Stimulated activated CD4-positive, alpha-beta T cell treated with anti-CD3 and anti-CD28 coated beads, Interleukin-4, amount 100 ng/mL, for 48 hours (primary cell): Measurements from ENCODE around the gene TTC6.

Experiments
- DNase-seq, 2 donors: peaks; one replicate each; pipeline ENCODE4 v3.0.0-alpha.2; 2020; ENCODE audit warnings: low read depth in 2 of 2

TTC6 gene

GRCh38 chr14:37585971-37586796 lies 9.2 kb upstream of the TTC6 start:
- DNase-seq, result no peak

DNA sequence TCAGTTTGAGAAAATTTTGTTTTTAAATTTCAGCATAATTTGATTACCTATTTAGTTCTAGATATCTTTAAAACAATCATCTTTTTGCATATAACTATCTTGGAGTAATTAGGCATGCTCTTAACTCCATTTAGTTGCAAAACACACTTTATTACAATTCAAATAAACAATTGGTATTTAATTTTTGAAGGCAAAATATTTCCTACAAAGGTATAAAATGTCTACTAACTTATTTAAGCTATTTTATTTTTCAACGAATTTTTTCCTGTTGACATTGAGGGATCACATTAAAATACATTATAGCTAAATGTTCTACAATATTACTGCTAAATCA lies 8.7 kb upstream of the TTC6 start:
- DNase-seq, result no peak

DNA sequence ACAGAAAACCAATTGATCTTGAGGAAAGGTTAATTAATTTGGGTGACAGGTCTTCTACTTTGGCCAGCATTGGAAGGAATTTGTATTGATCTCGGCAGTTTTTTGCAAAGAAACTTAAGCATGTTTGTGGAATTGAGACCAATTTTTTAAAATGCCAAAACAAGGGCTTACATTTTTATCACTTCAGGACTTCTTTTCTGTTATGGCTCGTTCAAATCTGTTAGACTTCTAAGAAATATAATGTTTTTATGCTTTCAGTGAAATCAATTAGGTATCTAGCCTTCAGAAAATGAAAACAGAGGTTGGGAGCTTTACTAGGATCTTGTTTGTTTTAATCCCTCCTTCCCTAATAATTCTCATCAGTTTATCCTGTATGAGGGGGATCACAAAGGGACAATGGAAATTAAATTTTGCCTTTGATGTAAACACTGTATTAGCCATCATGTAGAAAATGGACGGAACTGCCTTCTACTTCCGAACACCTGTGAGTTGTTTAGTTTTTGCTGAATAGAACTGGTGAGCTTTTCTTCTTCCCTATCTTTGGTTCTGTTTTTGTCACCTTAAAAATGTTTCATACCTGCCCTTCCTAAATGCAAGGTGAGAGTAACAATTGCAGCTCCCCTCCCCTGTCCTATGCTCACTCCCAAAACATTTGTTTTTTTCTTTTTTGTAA lies 8.2 kb upstream of the TTC6 start:
- no peak for DNase-seq

GRCh38 chr14:37587881-37588666 lies 7.4 kb upstream of the TTC6 start:
- no peak for DNase-seq

DNA sequence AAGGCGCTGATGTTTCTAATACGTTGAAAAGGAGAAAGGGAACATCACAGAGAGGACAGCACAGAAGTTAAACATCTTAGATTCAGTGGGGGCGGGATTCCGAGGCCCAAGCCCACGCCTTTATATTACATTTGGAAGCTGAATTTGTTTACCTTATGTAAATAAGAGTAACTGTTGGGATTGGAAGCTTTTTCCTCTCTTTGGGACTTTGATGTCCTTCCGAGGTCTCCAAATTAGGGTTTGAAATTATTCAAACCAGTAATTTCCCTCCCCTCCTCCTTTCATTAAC lies 6.8 kb upstream of the TTC6 start:
- no peak for DNase-seq

DNA sequence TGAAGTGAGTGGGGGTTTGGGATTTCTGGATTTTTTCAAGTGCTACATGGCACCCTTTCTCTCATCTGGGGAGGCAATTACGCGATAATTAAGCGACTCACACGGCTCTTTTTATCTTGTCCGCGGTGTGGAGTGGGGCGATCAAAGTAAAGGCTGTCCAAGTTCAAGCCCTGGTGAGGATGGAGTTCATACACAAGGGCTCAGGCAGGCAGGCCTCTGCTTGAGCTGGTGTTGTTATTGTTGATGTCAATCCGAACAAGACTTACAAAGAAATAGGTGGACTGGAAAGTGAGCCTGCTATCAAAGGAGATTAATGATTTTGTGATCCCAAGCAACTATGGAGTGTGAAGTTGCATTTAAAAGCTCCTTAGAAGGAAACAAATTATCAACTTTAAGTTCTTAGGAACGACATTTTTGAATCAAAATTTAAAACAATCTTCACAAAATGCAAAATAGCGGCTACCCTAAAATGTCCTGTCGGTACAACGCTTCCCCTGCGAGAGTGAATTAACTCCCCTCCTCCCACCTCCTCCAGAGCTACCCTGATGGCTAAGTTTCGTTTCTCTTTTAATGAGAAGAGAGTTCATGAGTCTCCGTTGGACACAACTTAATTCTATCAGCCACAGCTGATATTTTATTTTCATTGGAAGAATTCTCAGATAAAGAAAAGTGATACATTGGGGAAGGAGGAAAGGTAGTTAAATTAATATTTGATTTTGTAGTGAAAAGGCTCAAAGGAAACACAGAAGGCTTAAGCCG lies 6.3 kb upstream of the TTC6 start:
- DNase-seq, result no peak

DNA sequence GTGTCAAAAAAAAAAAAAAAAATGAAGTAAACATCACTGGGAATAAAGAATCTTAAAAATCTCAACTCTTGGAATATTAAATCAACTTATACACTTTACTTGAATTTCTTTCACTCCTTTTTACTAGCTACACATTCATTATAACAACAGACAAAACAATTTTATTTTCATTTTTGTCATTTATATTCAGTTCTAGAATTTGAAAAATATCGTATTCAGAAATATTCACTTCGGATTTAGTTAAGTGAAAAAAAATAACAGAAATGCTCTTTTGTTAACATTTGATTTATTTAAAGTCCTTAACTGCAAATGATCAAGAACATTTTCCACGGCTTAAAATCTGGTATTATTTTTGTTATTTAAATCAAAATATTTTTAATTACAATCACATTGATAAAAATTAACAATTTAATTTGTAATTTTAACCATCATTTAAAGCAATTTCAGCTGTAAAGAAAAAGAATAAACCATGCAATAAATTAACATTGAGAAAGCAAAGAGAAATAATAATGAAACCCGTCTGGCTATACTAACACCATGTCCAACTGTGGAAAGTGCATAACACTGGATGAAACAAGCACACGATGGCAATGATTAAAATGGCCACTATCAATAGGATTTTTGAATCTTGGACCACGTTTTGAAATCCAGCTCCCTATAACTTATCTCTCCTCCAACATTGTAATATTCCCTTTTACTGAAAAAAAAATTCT lies 5.6 kb upstream of the TTC6 start:
- no peak for DNase-seq

DNA sequence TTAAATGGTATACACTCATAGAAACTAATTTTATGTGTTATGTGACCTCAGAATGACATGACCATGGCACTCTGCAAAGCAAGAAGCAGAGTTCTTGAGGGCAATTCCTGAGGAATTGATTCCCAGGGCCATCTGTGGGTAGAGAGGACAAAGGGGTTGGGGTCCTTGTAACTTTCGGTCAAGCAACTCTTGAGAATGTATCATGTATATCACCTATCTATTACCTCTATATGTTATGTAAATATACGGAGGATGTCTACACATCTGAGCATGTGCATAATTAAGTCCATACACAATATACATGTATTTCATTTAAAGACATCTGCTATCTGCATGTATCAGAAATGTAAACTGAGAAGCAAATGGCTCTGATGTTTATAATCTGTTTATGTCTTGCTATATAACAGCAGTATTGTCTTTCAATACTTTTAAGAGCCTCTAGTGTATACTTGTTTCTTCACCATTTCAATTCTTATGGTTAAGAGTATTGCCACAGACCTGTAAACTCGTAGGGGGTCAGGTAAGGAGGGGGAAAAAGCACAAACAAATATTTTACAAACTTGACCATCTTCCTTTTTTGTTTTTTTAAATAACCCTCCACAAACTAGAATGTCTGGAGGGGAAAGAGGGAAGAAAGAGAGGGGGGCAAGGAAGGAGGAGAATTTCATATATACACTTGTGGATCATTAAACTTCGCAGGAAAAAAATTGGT lies 4.8 kb upstream of the TTC6 start:
- DNase-seq, result no peak

DNA sequence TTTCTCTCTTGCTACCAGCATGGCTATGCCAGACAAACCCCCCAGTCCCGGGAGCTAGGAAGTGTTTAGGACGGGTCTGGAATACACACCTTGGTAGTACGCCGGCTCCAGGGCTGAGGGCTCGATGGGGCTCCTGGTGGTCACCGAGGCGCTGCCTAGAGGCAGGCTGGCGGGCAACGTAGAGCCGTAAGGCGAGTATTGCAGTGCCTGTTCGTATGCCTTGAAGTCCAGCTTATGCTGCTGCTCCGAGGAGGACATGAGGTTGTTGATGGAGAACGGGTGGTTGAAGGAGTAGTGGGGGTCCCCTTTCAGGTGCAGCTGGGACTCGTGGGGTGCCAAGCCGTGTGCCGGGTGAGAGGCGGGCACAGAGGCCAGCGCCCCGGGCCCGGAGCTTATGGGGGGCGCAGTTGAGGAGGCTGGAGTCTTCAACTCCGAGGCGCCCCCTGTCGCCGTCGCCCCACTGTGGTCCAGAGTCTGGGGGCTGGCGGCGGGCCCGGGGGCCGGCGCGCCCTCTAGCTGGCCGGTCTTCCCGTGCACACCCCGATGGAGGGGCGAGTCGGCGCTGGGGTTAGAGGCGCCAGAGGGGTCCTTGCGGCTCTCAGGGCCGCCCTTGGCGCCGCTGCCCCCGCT lies 4.0 kb upstream of the TTC6 start:
- no peak for DNase-seq

- DNase-seq, result no peak
Observed at GRCh38 chr14:37591941-37592481, 3.4 kb upstream of the TTC6 start.

DNA sequence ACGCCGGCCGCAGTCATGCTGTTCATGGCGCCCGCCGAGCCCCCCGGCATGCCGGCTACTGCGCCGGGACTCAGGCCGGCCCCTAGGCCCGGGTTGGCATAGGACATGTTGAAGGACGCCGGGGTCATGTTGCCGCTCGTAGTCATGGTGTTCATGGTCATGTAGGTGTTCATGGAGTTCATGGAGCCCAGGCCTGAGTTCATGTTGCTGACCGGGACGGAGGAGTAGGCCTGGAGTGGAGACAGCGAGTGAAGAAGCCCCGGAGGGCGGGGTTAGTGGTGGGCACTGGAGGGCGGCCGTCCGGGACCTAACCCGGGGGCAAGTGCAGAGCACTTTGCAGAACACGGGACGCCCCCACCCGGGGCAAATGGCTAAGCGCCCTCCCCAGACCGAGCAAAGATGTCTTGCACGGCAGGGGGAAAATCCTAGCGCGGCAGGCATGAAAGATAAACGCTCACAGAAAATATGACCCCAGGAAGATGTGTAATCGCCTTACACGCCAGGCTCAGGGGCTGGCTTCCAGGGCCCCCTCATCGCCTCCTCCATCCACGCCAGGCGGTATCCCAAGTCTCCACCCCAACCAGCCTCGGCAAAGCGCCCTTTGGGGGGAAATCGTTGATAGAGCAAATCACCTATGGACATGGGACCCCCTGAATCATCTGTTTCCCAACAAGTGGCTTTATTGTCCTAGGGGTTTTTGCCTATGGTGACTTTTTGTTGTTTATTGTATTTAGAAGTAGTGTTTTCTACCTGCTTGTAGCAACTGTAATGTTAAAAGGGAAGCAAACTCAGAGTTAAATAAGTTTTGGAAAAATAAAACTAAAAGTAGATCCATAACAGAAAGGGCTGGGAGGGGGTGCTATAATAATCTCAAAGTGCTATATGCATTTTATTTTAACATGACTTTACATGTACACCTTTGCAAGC lies 2.7 kb upstream of the TTC6 start:
- DNase-seq, result no peak

GRCh38 chr14:37593511-37594237 lies 1.8 kb upstream of the TTC6 start:
- no peak for DNase-seq

DNA sequence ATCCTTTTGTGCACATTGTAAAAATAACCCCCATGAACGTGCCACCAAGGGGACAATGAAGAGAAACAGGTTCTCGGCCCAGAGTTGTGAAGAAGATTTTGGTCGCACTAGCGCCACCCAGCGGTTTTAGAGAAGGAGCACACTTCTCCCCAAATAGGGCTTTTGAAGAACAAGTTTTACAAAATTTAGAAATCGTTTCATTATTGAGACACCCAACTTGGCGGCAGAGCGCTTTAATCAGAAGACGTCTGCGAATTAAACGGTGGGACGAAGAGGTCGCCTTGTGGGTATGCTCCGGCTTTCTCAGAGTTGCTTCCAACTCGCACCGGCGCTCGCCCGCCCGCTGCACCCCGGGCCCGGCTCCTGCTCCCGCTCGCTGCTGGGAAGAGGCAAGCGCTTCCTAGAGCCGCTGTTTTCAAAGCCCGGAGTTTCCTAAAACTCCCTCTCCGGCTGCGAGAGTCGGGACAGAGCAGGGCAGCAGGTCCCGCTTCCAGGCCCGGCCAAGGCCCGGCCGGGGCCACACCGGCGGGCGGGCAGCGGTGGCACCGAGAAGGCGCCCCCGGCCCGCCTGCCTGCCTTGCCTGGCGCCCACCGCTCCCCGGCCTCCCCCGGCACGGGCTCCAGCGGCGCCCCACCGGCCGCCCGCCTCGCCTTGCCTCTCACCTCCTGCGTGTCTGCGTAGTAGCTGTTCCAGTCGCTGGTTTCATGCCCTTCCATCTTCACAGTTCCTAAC lies 1.0 kb upstream of the TTC6 start:
- peak in 1 of 2 donors; percentile 34 for DNase-seq

DNA sequence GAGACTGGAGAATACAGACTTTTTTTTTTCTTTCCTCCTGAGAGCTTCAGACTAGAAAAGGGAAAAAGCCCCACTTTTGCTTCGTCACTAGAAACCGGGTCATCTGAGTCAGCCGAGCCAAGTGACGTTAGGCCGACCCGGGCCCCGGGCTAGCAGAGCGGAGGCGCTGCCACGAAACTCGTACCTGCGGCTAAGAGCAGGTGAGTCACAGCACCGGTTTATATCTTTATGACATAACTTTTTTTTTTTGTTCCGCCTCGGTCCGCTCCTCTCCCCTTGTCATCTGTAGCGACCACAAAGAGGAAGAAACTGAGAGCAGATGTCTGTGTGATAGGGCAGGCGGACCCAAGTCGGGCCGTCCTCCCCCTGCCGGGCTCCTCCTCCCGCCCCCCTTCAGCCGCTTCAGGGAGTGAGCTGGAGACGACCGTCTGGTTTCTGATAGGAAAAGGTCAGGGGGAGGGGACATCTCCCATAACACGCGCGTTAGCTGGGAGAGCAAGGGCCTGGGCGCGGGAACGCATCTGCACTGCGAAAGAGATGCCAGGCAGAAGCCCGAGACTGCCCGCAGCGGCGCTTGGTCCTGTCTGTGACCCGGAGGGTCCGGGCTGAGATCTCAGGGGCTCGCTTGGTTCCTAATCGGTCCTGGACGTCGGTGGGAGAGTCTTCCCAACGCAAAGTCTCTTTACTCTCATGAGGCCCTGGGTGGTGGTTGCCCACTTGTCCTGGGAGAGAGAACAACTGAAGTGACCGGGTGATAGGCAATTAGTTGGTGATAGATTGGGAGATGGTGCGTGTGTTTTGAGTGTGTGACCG lies 586 bp downstream of the TTC6 start:
- peak; percentile 58 to 72 for DNase-seq

DNA sequence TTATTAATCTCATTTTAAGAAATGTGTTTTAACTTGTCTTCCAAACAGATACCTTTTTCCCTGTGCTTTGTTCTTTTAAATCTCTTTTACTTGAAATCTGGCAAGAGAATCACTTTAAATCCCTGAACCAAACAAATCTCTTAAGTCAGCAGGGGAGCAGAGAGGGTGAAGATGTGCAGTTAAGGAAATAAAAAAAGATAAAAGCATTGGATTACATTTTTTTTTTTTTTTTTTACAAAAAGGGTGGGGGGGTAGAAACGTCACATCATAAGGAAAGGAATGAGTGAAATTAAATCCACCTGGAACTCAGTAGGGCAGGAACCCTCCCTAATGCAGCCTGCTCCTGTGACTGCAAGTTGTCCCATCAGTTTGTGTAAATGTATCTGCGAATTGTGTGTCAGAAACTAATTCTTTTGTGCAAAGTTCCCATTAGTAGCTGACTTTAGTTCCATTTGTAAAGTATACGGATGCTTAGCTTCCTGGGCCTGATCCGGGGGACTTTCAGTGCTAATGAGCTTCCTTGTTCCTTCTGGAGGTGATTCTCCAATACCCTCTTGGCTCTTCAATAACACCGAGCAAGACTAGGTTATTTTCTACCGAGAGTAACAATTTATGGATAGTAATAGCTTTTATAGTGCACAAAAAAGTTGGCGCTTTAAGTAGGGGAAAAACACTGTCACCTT lies 1.5 kb downstream of the TTC6 start:
- no peak for DNase-seq

DNA sequence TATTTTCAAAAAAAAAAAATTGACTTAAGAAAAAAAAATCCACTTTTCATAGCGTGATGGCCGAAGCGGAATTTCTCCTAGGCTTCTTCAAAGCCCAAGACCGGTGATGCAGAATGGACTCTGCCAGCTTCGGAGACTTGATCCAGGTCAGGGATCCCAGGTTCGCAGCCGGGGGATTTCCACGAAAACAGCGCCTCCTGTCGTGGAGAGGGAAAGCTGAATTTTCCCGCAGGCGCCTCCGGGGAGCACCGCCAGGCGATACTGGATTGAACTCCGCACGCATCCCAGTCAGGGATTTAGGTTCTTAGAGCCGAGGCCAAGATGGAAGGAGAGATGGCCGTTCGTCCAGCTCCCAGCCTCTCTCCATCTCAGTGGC lies 2.1 kb downstream of the TTC6 start:
- DNase-seq, result no peak
